H1 (cell line): Measurements from ENCODE around the gene MGARP. TPM values are rescaled to one million over a fixed set of nuclear protein-coding genes. Genes with fewer than 3 reads are reported as not detected.

Experiments
- ATF2 ChIP-seq: IDR thresholded peaks from 2 replicates; pipeline ENCODE4 v1.6.1; 2012; ENCODE audit warnings: low read length, inconsistent platforms
- SRF ChIP-seq: IDR thresholded peaks from 2 replicates; pipeline ENCODE4 v1.6.1; 2011; ENCODE audit warnings: mild to moderate bottlenecking, low read depth, low read length, moderate library complexity
- polyA plus RNA-seq, 7 experiments: library from polyadenylated mRNA; depleted of rRNA in 3 of 7; stranded (reverse) in 5 of 7; unstranded in 2 of 7; fragments of >200 nt in 5 of 7; fragments of 200-250 nt in 2 of 7; gene quantifications; 1 replicate in 5 of 7; 2 replicates in 1 of 7; 4 replicates in 1 of 7; pipeline versions ENCODE4 v1.2.1 to v1.2.3, GENCODE V29; 2011 to 2013; ENCODE audit warnings: missing spikeins in 2 of 7, mixed read lengths in 2 of 7
- total RNA-seq: library from RNA; stranded (reverse); fragmentation: NEBNext Ultra II Directional; extraction: Animal tissue kit (Norgen Biotek cat#: 25700); gene quantifications from 2 replicates; pipeline ENCODE4 v1.2.1, GENCODE V29; 2021
- TF ChIP-seq, protein P1 (sequence below): fragments of 300-600 bp; sonication (generic); IDR thresholded peaks from 2 replicates; pipeline ENCODE4 v1.7.1; 2012; ENCODE audit warnings: low read length, moderate library complexity, mild to moderate bottlenecking, inconsistent platforms; ENCODE audit not compliant: insufficient replicate concordance
- TF ChIP-seq, protein P2 (sequence below): IDR thresholded peaks from 2 replicates; pipeline ENCODE4 v1.6.1; 2012; ENCODE audit warnings: inconsistent platforms

Gene MGARP
- total and polyA plus RNA-seq, 2 of the 8 experiments (the other 6 are each of a cell fraction or from before 2014, with no cell fraction given): 2.8 to 4.5 TPM

DNA sequence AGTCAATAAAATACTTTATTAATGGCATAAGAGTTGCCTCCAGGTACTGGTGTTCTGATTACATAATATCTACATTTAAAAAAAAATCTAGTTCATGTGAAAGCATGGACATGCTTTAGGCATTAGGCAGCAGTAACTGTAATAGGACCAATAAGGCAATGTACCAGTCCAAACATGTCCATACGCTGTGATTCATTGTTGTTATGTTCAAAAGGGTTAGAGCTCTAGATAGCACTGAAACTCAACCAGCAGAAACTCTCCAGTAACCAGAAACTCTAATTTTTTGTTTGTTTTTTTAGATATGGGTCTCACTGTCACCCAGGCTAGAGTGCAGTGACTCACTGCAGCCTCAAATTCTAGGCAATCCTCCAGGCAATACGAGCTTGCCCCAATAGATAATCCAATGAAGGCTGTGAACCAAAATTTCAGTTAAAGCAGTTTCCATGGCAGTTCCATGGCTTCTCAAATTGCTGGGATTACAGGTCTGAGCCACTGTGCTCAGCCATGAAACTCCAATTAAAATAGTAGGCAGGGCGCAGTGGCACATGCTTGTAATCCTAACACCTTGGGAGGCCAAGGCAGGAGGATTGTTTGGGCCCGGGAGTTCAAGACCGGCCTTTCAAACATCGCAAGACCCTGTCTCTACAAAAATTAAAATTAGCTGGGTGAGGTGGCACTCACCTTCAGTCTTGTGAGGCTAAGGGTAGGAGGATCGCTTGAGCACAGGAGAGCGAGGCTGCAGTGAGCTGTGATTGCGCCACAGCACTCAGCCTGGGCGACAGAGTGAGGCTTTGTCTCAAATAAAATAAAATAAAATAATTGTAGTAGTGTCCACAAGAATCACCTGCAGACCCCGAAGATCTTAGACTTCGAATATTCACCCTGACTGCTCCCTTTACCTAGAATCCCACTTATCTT, 36.3 kb downstream of the MGARP start (continued):
- TF ChIP-seq, protein P1, sequence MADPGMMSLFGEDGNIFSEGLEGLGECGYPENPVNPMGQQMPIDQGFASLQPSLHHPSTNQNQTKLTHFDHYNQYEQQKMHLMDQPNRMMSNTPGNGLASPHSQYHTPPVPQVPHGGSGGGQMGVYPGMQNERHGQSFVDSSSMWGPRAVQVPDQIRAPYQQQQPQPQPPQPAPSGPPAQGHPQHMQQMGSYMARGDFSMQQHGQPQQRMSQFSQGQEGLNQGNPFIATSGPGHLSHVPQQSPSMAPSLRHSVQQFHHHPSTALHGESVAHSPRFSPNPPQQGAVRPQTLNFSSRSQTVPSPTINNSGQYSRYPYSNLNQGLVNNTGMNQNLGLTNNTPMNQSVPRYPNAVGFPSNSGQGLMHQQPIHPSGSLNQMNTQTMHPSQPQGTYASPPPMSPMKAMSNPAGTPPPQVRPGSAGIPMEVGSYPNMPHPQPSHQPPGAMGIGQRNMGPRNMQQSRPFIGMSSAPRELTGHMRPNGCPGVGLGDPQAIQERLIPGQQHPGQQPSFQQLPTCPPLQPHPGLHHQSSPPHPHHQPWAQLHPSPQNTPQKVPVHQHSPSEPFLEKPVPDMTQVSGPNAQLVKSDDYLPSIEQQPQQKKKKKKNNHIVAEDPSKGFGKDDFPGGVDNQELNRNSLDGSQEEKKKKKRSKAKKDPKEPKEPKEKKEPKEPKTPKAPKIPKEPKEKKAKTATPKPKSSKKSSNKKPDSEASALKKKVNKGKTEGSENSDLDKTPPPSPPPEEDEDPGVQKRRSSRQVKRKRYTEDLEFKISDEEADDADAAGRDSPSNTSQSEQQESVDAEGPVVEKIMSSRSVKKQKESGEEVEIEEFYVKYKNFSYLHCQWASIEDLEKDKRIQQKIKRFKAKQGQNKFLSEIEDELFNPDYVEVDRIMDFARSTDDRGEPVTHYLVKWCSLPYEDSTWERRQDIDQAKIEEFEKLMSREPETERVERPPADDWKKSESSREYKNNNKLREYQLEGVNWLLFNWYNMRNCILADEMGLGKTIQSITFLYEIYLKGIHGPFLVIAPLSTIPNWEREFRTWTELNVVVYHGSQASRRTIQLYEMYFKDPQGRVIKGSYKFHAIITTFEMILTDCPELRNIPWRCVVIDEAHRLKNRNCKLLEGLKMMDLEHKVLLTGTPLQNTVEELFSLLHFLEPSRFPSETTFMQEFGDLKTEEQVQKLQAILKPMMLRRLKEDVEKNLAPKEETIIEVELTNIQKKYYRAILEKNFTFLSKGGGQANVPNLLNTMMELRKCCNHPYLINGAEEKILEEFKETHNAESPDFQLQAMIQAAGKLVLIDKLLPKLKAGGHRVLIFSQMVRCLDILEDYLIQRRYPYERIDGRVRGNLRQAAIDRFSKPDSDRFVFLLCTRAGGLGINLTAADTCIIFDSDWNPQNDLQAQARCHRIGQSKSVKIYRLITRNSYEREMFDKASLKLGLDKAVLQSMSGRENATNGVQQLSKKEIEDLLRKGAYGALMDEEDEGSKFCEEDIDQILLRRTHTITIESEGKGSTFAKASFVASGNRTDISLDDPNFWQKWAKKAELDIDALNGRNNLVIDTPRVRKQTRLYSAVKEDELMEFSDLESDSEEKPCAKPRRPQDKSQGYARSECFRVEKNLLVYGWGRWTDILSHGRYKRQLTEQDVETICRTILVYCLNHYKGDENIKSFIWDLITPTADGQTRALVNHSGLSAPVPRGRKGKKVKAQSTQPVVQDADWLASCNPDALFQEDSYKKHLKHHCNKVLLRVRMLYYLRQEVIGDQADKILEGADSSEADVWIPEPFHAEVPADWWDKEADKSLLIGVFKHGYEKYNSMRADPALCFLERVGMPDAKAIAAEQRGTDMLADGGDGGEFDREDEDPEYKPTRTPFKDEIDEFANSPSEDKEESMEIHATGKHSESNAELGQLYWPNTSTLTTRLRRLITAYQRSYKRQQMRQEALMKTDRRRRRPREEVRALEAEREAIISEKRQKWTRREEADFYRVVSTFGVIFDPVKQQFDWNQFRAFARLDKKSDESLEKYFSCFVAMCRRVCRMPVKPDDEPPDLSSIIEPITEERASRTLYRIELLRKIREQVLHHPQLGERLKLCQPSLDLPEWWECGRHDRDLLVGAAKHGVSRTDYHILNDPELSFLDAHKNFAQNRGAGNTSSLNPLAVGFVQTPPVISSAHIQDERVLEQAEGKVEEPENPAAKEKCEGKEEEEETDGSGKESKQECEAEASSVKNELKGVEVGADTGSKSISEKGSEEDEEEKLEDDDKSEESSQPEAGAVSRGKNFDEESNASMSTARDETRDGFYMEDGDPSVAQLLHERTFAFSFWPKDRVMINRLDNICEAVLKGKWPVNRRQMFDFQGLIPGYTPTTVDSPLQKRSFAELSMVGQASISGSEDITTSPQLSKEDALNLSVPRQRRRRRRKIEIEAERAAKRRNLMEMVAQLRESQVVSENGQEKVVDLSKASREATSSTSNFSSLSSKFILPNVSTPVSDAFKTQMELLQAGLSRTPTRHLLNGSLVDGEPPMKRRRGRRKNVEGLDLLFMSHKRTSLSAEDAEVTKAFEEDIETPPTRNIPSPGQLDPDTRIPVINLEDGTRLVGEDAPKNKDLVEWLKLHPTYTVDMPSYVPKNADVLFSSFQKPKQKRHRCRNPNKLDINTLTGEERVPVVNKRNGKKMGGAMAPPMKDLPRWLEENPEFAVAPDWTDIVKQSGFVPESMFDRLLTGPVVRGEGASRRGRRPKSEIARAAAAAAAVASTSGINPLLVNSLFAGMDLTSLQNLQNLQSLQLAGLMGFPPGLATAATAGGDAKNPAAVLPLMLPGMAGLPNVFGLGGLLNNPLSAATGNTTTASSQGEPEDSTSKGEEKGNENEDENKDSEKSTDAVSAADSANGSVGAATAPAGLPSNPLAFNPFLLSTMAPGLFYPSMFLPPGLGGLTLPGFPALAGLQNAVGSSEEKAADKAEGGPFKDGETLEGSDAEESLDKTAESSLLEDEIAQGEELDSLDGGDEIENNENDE: no peak
- TF ChIP-seq ATF2 (no peak), SRF (no peak)
- TF ChIP-seq, protein P2, sequence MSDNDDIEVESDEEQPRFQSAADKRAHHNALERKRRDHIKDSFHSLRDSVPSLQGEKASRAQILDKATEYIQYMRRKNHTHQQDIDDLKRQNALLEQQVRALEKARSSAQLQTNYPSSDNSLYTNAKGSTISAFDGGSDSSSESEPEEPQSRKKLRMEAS: no peak
